ENCODE data around the gene COL20A1.

DNA sequence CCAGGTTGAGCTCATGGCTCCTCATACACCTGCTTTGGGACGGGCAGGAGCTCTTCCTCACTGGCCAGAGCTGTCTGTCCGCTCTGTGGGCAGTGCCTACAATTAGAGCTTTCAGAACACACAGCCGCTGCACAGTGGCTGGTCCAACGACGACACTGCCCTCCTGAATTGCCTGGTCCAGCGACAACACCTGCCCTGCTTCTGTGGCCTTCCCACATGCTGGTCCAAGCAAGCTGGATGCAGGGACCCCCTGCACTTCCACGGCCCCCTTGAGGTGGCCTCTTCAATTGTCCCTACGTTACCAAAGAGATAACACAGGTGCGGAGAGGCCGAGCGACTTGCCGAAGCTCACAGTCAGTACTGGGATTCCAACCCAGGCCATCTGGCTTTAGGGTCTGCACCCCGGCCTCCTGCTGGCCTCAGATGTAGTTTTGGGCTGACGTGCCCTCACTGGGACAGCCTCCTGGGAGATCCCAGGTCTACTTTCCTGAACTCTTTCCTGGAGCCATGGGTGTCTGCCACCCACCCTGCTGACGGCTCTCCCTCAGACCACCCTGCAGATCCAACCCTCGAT lies 69.5 kb downstream of the COL20A1 start:
- TF ChIP-seq, protein P1, sequence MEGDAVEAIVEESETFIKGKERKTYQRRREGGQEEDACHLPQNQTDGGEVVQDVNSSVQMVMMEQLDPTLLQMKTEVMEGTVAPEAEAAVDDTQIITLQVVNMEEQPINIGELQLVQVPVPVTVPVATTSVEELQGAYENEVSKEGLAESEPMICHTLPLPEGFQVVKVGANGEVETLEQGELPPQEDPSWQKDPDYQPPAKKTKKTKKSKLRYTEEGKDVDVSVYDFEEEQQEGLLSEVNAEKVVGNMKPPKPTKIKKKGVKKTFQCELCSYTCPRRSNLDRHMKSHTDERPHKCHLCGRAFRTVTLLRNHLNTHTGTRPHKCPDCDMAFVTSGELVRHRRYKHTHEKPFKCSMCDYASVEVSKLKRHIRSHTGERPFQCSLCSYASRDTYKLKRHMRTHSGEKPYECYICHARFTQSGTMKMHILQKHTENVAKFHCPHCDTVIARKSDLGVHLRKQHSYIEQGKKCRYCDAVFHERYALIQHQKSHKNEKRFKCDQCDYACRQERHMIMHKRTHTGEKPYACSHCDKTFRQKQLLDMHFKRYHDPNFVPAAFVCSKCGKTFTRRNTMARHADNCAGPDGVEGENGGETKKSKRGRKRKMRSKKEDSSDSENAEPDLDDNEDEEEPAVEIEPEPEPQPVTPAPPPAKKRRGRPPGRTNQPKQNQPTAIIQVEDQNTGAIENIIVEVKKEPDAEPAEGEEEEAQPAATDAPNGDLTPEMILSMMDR (conservative IDR thresholded peaks at IDR 0.05): no peak
- TF ChIP-seq ZFX (IDR thresholded peaks at IDR 0.05): no peak
